Activated CD4-positive, CD25-positive, alpha-beta regulatory T cell treated with anti-CD3 and anti-CD28 coated beads, Interleukin-2, amount 50 U/mL, for 72 hours (primary cell): Measurements from ENCODE around the gene NFATC3.

Source experiments
- DNase-seq: peaks from one replicate; pipeline ENCODE4 v3.0.0; 2021

Gene NFATC3

GRCh38 chr16:68233085-68233834, 148.1 kb downstream of the NFATC3 start:
- no peak for DNase-seq

- DNase-seq: no peak
Measured at GRCh38 chr16:68233835-68234187, 148.6 kb downstream of the NFATC3 start.

GRCh38 chr16:68234188-68235107, 149.3 kb downstream of the NFATC3 start:
- no peak for DNase-seq

- DNase-seq: peak; percentile 29
Measured at GRCh38 chr16:68235108-68235886, 150.1 kb downstream of the NFATC3 start.

- DNase-seq: no peak
Measured at GRCh38 chr16:68235887-68236136, 150.6 kb downstream of the NFATC3 start, which contains the start of gene ESRP2. Gene ESRP2 (minus strand): TSS chr16:68236127. CDS start chr16:68236045, 82 bp downstream.

GRCh38 chr16:68236137-68236825, 151.1 kb downstream of the NFATC3 start:
- DNase-seq: peak; percentile 59

- no peak for DNase-seq
Measured at GRCh38 chr16:68236826-68237242, 151.7 kb downstream of the NFATC3 start.

- DNase-seq: peak; percentile 90
Measured at GRCh38 chr16:68237243-68238028, 152.3 kb downstream of the NFATC3 start.

GRCh38 chr16:68238029-68238345, 152.8 kb downstream of the NFATC3 start:
- no peak for DNase-seq

GRCh38 chr16:68242085-68242484, 156.9 kb downstream of the NFATC3 start:
- DNase-seq: no peak

- no peak for DNase-seq
Measured at GRCh38 chr16:68242926-68243858, 158.0 kb downstream of the NFATC3 start.

- DNase-seq: no peak
Measured at GRCh38 chr16:68244481-68244902, 159.3 kb downstream of the NFATC3 start.

- peak; percentile 95 for DNase-seq
Measured at GRCh38 chr16:68244903-68245853, 160.0 kb downstream of the NFATC3 start, which contains the start of gene PLA2G15. Gene PLA2G15 (plus strand): TSS chr16:68245373. CDS start chr16:68245427, 54 bp downstream.

- DNase-seq: no peak
Measured at GRCh38 chr16:68246121-68246520, 161.0 kb downstream of the NFATC3 start.

- DNase-seq: no peak
Measured at GRCh38 chr16:68246666-68247065, 161.5 kb downstream of the NFATC3 start.

- DNase-seq: no peak
Measured at GRCh38 chr16:68247400-68247799, 162.2 kb downstream of the NFATC3 start.

GRCh38 chr16:68247932-68248331, 162.8 kb downstream of the NFATC3 start:
- DNase-seq: no peak

GRCh38 chr16:68249371-68249770, 164.2 kb downstream of the NFATC3 start:
- no peak for DNase-seq

GRCh38 chr16:68250951-68251350, 165.8 kb downstream of the NFATC3 start:
- DNase-seq: no peak

GRCh38 chr16:68251832-68252231, 166.7 kb downstream of the NFATC3 start:
- DNase-seq: no peak
